Neural cell (in vitro differentiated cells): ENCODE results near the gene ABCC5.

Experiments used
- CTCF ChIP-seq: fragments of 450-650 bp; IDR thresholded peaks from 2 replicates; pipeline ENCODE4 v1.5.1; 2014; ENCODE audit warnings: antibody characterized with exemption, mild to moderate bottlenecking, moderate library complexity; ENCODE audit not compliant: poor library complexity, severe bottlenecking
- EP300 ChIP-seq: fragments of 450-650 bp; conservative IDR thresholded peaks from 2 replicates; pipeline ENCODE4 v1.6.1; 2014; ENCODE audit warnings: antibody characterized with exemption, mild to moderate bottlenecking, moderate library complexity; ENCODE audit not compliant: poor library complexity, severe bottlenecking
- EZH2 ChIP-seq: fragments of 200-600, 300-800 bp; shearing (Covaris generic), sonication (generic); IDR thresholded peaks from 2 replicates; pipeline ENCODE4 v1.6.1; 2014; ENCODE audit warnings: antibody characterized with exemption, low read length, borderline replicate concordance, mild to moderate bottlenecking; ENCODE audit not compliant: insufficient read depth, poor library complexity, severe bottlenecking
- POLR2AphosphoS5 ChIP-seq: IDR thresholded peaks from 2 replicates; pipeline ENCODE4 v1.6.1; 2012
- TAF1 ChIP-seq: IDR thresholded peaks from 2 replicates; pipeline ENCODE4 v1.6.1; 2012; ENCODE audit warnings: low read depth
- TF ChIP-seq, protein P1 (sequence below): IDR thresholded peaks from 2 replicates; pipeline ENCODE4 v1.6.1; 2012; ENCODE audit warnings: borderline replicate concordance

DNA sequence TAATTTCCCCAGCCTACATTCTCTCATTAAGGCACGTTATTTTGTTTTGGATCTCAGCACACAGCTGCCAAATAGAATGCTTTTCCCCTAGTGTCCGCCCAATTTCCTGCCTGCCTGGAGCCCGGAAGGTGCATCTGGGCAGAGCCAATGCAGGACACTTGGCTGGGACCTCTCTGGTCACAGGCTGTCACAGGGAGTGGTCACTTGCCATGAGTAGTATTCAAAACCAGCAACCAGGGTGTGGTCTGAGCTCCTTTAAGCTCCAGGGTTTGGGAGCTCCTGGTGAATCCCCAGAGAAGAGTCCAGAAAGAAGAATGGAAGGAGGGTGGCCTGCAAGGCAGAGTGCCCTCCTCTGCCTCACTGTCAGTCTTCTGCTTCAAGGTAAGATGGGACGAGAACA is 35.1 kb upstream of the ABCC5 start, which contains the start of gene HTR3C:
- TF ChIP-seq CTCF (no peak), POLR2AphosphoS5 (no peak), EZH2 (no peak), TAF1 (no peak), EP300 (no peak)
- TF ChIP-seq, protein P1, sequence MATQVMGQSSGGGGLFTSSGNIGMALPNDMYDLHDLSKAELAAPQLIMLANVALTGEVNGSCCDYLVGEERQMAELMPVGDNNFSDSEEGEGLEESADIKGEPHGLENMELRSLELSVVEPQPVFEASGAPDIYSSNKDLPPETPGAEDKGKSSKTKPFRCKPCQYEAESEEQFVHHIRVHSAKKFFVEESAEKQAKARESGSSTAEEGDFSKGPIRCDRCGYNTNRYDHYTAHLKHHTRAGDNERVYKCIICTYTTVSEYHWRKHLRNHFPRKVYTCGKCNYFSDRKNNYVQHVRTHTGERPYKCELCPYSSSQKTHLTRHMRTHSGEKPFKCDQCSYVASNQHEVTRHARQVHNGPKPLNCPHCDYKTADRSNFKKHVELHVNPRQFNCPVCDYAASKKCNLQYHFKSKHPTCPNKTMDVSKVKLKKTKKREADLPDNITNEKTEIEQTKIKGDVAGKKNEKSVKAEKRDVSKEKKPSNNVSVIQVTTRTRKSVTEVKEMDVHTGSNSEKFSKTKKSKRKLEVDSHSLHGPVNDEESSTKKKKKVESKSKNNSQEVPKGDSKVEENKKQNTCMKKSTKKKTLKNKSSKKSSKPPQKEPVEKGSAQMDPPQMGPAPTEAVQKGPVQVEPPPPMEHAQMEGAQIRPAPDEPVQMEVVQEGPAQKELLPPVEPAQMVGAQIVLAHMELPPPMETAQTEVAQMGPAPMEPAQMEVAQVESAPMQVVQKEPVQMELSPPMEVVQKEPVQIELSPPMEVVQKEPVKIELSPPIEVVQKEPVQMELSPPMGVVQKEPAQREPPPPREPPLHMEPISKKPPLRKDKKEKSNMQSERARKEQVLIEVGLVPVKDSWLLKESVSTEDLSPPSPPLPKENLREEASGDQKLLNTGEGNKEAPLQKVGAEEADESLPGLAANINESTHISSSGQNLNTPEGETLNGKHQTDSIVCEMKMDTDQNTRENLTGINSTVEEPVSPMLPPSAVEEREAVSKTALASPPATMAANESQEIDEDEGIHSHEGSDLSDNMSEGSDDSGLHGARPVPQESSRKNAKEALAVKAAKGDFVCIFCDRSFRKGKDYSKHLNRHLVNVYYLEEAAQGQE = no peak
